HepG2 (cell line): ENCODE measurements around the gene DLG2. TPM values are rescaled to one million over a fixed set of nuclear protein-coding genes. Genes with fewer than 3 reads are reported as not detected.

Experiments used
- ATAC-seq: fragments of 200-7000 bp; cut with Tn5 transposase; 3 replicates; pipeline ENCODE4 v1.9.1; 2020; ENCODE audit warnings: mild to moderate bottlenecking, moderate library complexity
- BruUV-seq: library from RNA; stranded (reverse); fragments of 400-500 nt; replicated peaks from 2 replicates; lab custom pipeline; 2021; lab: Mats Ljungman, UMichigan
- CTCF ChIA-PET: fragments of 300-600 bp; formaldehyde crosslinking; extraction: SDS; loops from one replicate; lab custom pipeline; 2021; ENCODE audit warnings: low total read pairs, inconsistent platforms, low intra/inter-chr PET ratio; lab: Yijun Ruan, JAX
- POLR2A ChIA-PET: fragments of 350-600 bp; sonication (Branson Sonifier 250); formaldehyde crosslinking; loops from one replicate; lab custom pipeline; 2020; ENCODE audit warnings: antibody characterized with exemption, inconsistent platforms; lab: Yijun Ruan, JAX
- DNase-seq: peaks from one replicate; pipeline ENCODE4 v3.0.0-alpha.2; 2015; ENCODE audit warnings: low spot score
- FAIRE-seq: peaks from 3 replicates; lab custom pipeline; 2011; peaks lifted over from hg19 to GRCh38; lab: Jason Lieb, UNC
- H2AFZ ChIP-seq: one replicate; pipeline ENCODE4 v1.6.1; 2011; ENCODE audit warnings: low read length, inconsistent platforms
- H3K27ac ChIP-seq: fragments of 300-600 bp; 3 replicates; pipeline ENCODE4 v1.8.0; 2011; ENCODE audit warnings: mixed run types, mild to moderate bottlenecking, mixed read lengths, low read length, inconsistent platforms; ENCODE audit not compliant: insufficient read depth; ENCODE audit errors: extremely low read length
- H3K27me3 ChIP-seq, 2 experiments: fragments of 200-600 bp in 1 of 2; 2 replicates in 1 of 2; 3 replicates in 1 of 2; pipeline versions ENCODE4 v1.6.0 to v1.8.0; 2011; ENCODE audit warnings: low read length in 2 of 2, mild to moderate bottlenecking in 2 of 2, moderate library complexity in 2 of 2, inconsistent platforms in 1 of 2; ENCODE audit not compliant: insufficient read depth in 2 of 2, control insufficient read depth in 1 of 2
- H3K36me3 ChIP-seq, 2 experiments: fragments of 200-600 bp in 1 of 2; replicated peaks in 1 of 2; 2 replicates in 1 of 2; 3 replicates in 1 of 2; pipeline versions ENCODE4 v1.5.1 to v1.8.0; 2011; ENCODE audit warnings: low read length in 2 of 2, inconsistent platforms in 1 of 2; ENCODE audit not compliant: insufficient read depth in 2 of 2, control insufficient read depth in 1 of 2
- H3K4me1 ChIP-seq: 2 replicates; pipeline ENCODE4 v1.5.1; 2012; ENCODE audit warnings: low read length, inconsistent platforms; ENCODE audit not compliant: insufficient read depth
- H3K4me2 ChIP-seq: 2 replicates; pipeline ENCODE4 v1.6.0; 2011; ENCODE audit warnings: low read depth, low read length, inconsistent platforms
- H3K4me3 ChIP-seq, 3 experiments: fragments of 200-600 bp in 1 of 3; sonication (generic), shearing (Covaris generic) in 1 of 3; replicated peaks in 1 of 3; 2 replicates each; pipeline ENCODE4 v1.5.1; 2011 to 2016; ENCODE audit warnings: low read length in 3 of 3, inconsistent platforms in 2 of 3, low read depth in 2 of 3, mild to moderate bottlenecking in 2 of 3, control low read depth in 1 of 3, mixed read lengths in 1 of 3; ENCODE audit not compliant: insufficient read depth in 1 of 3
- H3K79me2 ChIP-seq: one replicate; pipeline ENCODE4 v1.6.1; 2011; ENCODE audit warnings: low read length, inconsistent platforms; ENCODE audit not compliant: insufficient read depth
- H3K9ac ChIP-seq: 2 replicates; pipeline ENCODE4 v1.6.0; 2011; ENCODE audit warnings: mild to moderate bottlenecking, low read depth, low read length, inconsistent platforms; ENCODE audit not compliant: insufficient read depth
- H3K9me3 ChIP-seq: 2 replicates; pipeline ENCODE4 v1.5.1; 2012; ENCODE audit warnings: mild to moderate bottlenecking, low read length
- H4K20me1 ChIP-seq: 2 replicates; pipeline ENCODE4 v1.6.0; 2011; ENCODE audit warnings: inconsistent platforms, mild to moderate bottlenecking, low read length, moderate library complexity; ENCODE audit not compliant: insufficient read depth
- CAMTA2 ChIP-seq: sonication (generic); formaldehyde crosslinking; IDR thresholded peaks from 2 replicates; pipeline ENCODE4 v1.4.0; 2020; ENCODE audit warnings: mild to moderate bottlenecking, missing genetic modification reagents, borderline replicate concordance
- FOSL2 ChIP-seq: sonication (generic); formaldehyde crosslinking; IDR thresholded peaks from 2 replicates; pipeline ENCODE4 v1.4.0; 2020; ENCODE audit warnings: missing genetic modification reagents
- GLMP ChIP-seq: sonication (generic); formaldehyde crosslinking; IDR thresholded peaks from 2 replicates; pipeline ENCODE4 v1.9.0; 2021; ENCODE audit warnings: missing genetic modification reagents, mild to moderate bottlenecking, borderline replicate concordance
- HCFC1 ChIP-seq: fragments of 150-350 bp; IDR thresholded peaks from 2 replicates; pipeline ENCODE4 v1.6.1; 2014; ENCODE audit warnings: low read depth, low read length
- NFAT5 ChIP-seq: sonication (generic); formaldehyde crosslinking; IDR thresholded peaks from 2 replicates; pipeline ENCODE4 v1.4.0; 2020; ENCODE audit warnings: missing genetic modification reagents
- PLSCR1 ChIP-seq: sonication (generic); formaldehyde crosslinking; IDR thresholded peaks from 2 replicates; pipeline ENCODE4 v1.5.0; 2020; ENCODE audit warnings: missing genetic modification reagents, mild to moderate bottlenecking, borderline replicate concordance
- POLR2G ChIP-seq: fragments of 200-400 bp; formaldehyde crosslinking; IDR thresholded peaks from 2 replicates; pipeline ENCODE4 v1.6.1; 2018; ENCODE audit warnings: mild to moderate bottlenecking, low read depth, low read length, moderate library complexity
- SNAI1 ChIP-seq: sonication (generic); formaldehyde crosslinking; IDR thresholded peaks from 2 replicates; pipeline ENCODE4 v1.5.0; 2020; ENCODE audit warnings: mild to moderate bottlenecking, missing genetic modification reagents, borderline replicate concordance
- ZBTB20 ChIP-seq: sonication (generic); formaldehyde crosslinking; IDR thresholded peaks from 2 replicates; pipeline ENCODE4 v1.8.1; 2023; ENCODE audit warnings: missing genetic modification reagents, low read depth, mild to moderate bottlenecking, borderline replicate concordance
- ZBTB34 ChIP-seq: sonication (generic); formaldehyde crosslinking; IDR thresholded peaks from 2 replicates; pipeline ENCODE4 v1.8.0; 2022; ENCODE audit warnings: mild to moderate bottlenecking, missing genetic modification reagents
- ZNF746 ChIP-seq: sonication (generic); formaldehyde crosslinking; IDR thresholded peaks from 2 replicates; pipeline ENCODE4 v1.8.0; 2022; ENCODE audit warnings: mild to moderate bottlenecking, missing genetic modification reagents
- ZSCAN30 ChIP-seq: sonication (generic); formaldehyde crosslinking; IDR thresholded peaks from 2 replicates; pipeline ENCODE4 v1.5.0; 2020; ENCODE audit warnings: mild to moderate bottlenecking, missing genetic modification reagents
- WGBS: methylation state at CpG from one replicate; pipeline ENCODE4 v1.1.6; 2017; ENCODE audit warnings: low lambda C conversion rate; 5-methylcytosine and 5-hydroxymethylcytosine counted together
- in situ Hi-C: cut with HindIII; loops from 2 replicates; pipeline ENCODE4 v1.10.0; 2017; ENCODE audit warnings: low pct_unique_long_range_greater_than_20kb; ENCODE audit not compliant: extremely low pct_ligation_motif_present
- intact Hi-C: fragments of 100-400 bp; cut with micrococcal nuclease; formaldehyde crosslinking; loops from one replicate; pipeline ENCODE4 v1.10.0; 2022; ENCODE audit not compliant: unreplicated experiment
- polyA plus RNA-seq, 8 experiments: library from polyadenylated mRNA; depleted of rRNA in 3 of 8; stranded (reverse) in 7 of 8; unstranded in 1 of 8; fragments of >200 nt; fragmentation: Illumina TruSeq in 4 of 8; extraction: Trizol in 4 of 8; gene quantifications; 2 replicates each; pipeline versions ENCODE4 v1.2.1 to v1.2.3, GENCODE V29; 2011 to 2016; ENCODE audit warnings: low read depth in 4 of 8, missing spikeins in 1 of 8, mixed read lengths in 1 of 8; ENCODE audit not compliant: insufficient read depth in 1 of 8
- total RNA-seq, 5 experiments: library from RNA; depleted of rRNA; stranded (reverse); fragments of >200 nt; fragmentation: Illumina TruSeq; extraction: Trizol; gene quantifications; 2 replicates each; pipeline ENCODE4 v1.2.3, GENCODE V29; 2016; ENCODE audit warnings: low read depth in 1 of 5
- TF ChIP-seq, protein P1 (sequence below): sonication (generic); formaldehyde crosslinking; IDR thresholded peaks from 2 replicates; pipeline ENCODE4 v1.5.1; 2020; ENCODE audit warnings: missing genetic modification reagents, mild to moderate bottlenecking, borderline replicate concordance

Gene DLG2
- total and polyA plus RNA-seq, 2 of the 13 experiments (the other 11 are each of a cell fraction or from before 2014, with no cell fraction given), result 0.46 to 1.0 TPM

GRCh38 chr11:84234011-84234410 is 1393.1 kb downstream of the DLG2 start:
- in situ Hi-C loops, result no loop called here
- no peak for ATAC-seq
- POLR2A ChIA-PET, result no interaction called here
- no peak for TF ChIP-seq FOSL2
- no peak for TF ChIP-seq SNAI1 (CRISPR knock-in tag)
- no peak for TF ChIP-seq ZSCAN30 (CRISPR knock-in tag)
- no peak for TF ChIP-seq PLSCR1 (CRISPR knock-in tag)
- TF ChIP-seq CAMTA2 (CRISPR knock-in tag), result no peak
- TF ChIP-seq, protein P1, sequence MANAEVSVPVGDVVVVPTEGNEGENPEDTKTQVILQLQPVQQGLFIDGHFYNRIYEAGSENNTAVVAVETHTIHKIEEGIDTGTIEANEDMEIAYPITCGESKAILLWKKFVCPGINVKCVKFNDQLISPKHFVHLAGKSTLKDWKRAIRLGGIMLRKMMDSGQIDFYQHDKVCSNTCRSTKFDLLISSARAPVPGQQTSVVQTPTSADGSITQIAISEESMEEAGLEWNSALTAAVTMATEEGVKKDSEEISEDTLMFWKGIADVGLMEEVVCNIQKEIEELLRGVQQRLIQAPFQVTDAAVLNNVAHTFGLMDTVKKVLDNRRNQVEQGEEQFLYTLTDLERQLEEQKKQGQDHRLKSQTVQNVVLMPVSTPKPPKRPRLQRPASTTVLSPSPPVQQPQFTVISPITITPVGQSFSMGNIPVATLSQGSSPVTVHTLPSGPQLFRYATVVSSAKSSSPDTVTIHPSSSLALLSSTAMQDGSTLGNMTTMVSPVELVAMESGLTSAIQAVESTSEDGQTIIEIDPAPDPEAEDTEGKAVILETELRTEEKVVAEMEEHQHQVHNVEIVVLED (CRISPR knock-in tag), result no peak
- no peak for TF ChIP-seq NFAT5
- no peak for TF ChIP-seq POLR2G
- TF ChIP-seq ZBTB20 (CRISPR knock-in tag), result no peak
- no peak for TF ChIP-seq HCFC1
- no peak for TF ChIP-seq ZBTB34 (CRISPR knock-in tag)
- TF ChIP-seq ZNF746 (CRISPR knock-in tag), result no peak
- TF ChIP-seq GLMP (CRISPR knock-in tag), result no peak

More at GRCh38 chr11:84234011-84234410, 1393.1 kb downstream of the DLG2 start:
- H3K4me3 ChIP-seq, result no peak overlapping the region
- DNase-seq (no peak), FAIRE-seq (no peak)
- CTCF ChIA-PET, result no interaction called here
- BruUV-seq, result no TSS peak
- intact Hi-C loops, result no loop called here
- H3K27ac ChIP-seq, result no peak overlapping the region
- WGBS, result 6% methylated on average over 1 of the region's 2 CpGs
- H3K9ac ChIP-seq, result no peak overlapping the region
- H3K4me1 ChIP-seq, result no peaks in the 10 kb centered on the region
- no peaks in the 10 kb centered on the region for H3K9me3 ChIP-seq
- H3K79me2 ChIP-seq, result no peaks in the 10 kb centered on the region
- no peak overlapping the region for H2AFZ ChIP-seq
- H3K36me3 ChIP-seq, result no peaks in the 10 kb centered on the region
- H4K20me1 ChIP-seq, result no peaks in the 10 kb centered on the region
- no peaks in the 10 kb centered on the region for H3K27me3 ChIP-seq
- H3K4me2 ChIP-seq, result no peak overlapping the region
